GM21576 (cell line): ENCODE measurements around the gene ADAM12.
"Not testable (repeated sequence)": the region's sequence is repeated elsewhere in the genome, so short reads cannot be mapped to it uniquely, and the experiment has no call there.

Source experiments
- ATAC-seq: cut with Tn5 transposase; IDR thresholded peaks from one replicate; pipeline ENCODE4 v1.9.1; 2021; ENCODE audit warnings: mild to moderate bottlenecking, moderate library complexity; ENCODE audit not compliant: unreplicated experiment

Gene ADAM12

DNA sequence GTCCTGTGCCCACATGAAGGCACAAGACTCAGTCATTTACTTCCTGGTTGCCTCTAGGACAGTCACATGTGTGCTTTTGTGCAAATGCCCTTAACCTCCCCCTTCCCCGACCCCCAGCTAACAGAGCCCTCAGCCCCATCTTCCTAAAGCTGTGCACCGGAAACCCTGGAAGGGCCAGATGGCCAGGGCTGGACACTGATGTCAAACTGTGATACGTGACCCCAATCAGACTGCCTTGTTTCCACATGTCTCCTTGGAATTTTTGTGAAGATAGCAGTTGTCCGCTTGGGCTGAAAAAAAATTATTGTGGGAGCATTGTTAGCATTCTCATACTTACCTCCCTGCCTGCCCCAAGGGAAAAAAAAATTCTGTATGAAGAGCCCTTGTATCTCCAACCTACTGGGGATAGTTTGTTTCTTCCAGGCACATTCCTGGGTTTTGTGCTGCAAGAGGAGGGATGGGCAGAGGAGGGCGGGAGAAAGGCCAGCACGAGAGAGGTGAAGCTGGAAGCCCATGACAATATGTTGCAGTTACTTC is 17.0 kb upstream of the ADAM12 start:
- ATAC-seq = no peak

DNA sequence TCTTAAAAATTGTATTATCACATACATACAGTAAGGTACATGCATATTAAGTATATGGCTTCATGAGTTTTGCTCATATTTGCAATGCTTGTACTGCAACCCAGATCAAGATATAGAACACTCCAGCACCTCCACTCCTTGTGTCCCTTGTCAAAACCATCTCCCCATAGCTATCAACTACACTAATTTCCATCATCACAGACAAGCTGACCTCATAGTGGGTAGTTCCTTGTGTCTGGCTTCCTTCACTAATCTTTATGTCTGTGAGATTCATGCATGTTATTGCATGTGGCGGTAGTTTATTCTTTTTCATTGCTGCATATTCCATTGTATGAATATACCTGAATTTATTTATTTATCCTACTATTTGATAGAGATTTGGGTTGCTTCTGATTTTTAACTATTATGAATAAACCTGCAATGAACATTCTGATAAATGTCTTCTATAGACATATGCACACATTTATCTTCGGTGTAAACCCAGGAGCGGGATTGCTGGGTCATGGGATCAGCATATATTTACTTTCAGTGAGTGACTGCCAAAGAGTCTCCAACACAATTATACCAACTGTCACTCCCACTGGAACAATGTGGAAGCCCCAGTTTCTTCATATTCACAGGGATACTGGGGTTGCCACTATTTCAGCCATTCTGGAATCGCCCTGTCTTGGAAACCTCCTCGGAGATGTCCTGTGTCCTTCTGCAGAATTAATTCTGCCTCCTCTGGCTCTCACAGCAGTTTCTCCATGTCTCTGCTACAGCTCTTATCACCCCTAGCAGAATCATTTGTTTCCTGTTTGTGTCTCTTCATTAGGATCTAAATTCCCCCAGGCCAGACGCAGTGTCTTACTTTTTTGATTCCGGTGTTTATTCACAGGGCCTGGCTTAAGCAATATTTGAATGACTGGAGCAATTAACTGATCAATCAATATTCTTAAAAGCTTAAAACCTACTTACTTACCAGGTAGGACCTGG is 14.7 kb upstream of the ADAM12 start:
- ATAC-seq = no peak

DNA sequence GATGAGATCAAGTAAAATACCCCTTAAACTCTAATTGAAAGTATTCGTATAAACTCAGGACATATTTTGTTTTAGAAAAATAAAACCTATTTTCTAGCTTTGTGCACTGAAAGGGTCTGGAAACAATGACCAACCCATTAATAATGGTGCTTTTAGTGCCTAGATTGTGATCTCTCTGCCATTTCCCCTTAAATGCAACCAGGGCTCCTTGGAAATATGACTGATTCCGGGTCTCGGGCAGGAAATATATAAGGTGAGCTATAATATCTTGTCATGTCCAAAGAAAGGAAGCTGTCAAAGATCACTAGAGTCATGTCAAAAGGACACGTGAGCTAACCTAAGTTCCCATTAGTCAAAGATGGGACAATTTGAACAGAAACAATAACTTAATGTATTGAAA is 12.4 kb upstream of the ADAM12 start:
- no peak for ATAC-seq

DNA sequence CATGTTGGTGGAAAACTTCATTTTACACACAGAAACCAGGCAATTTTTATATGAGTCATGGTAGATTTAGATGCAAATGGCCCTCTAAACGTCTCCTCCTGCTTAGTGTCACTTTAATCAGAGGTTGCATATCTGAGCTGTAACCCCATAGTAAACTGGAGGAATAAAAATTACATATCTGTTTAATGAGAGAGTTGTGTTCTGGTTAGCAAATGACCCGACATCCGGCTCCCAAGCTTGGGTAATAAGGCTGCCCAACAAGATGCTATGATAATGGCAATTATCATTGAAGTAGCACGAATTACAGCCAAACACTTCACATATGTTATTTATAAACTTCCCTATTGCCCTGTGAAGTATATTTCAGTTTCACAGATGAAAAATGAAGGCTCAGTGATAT is 10.6 kb upstream of the ADAM12 start:
- ATAC-seq = no peak

DNA sequence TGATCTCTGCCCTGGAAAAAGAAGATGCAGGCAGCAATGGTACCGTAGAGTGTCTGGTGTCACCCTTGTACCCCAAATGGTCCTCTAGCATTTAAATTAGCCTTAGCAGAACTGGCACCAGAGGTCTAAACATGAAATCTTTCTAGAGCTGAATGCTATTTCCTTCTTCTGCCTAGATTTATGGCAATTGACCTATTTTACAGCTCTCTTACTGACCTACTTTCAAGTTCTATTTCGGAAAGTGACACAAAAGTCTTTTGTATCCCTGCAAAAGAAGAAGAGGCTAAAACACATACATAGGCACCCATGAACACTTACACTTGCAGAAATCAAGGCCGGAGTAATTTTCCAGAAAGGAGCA is 10.1 kb upstream of the ADAM12 start:
- no peak for ATAC-seq

DNA sequence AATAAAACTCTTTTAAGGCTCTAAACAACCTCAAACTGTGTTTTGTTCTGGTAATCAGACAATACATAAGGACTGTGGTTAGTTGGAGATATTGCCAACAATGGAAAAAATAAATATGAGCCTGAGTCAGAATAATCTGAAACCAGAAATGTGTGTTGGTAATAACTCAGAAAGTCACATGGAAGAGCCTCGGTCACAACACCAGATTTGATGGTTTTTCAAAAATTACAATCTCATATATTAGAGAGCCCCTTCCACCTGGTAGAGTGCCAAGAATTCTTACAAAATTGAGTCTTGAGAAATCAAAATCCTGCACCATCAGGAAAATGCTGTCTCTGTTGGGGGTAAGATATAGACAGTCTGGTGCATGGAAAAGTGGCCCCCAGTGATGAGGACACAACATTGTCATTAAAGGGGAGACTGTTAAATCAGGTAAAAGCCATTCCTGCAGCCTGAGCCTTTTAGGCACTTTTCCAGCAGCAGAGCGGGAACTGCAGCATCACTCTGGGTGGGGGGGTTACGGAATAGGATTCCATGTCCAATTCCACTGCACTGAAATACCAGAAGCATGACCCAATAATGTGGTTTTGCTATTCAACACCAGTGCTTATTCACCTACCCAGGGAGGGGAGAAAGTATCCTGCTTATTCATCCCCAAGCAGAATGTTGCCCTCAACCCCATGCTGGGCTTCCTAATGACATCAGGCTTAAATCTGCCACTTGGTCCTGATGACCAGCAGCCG is 9.5 kb upstream of the ADAM12 start:
- no peak for ATAC-seq

DNA sequence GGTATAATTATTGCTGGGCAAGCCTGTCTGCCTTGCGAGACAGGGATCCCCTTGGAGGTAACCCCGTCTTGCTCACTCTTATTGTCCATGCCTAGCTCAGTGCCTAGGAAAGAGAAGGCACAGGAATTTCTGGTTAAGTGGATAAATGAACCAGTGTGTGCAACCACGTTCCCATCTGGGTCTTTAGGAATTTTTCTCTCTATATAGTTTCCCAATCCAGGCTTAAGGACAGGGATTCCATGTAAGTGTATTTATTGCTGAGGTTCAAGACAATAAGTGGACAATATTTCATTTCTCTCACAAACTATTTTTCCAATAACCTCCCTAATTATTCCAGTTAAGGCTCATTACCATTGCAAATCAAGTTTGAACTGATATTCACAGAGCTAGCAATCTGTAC is 8.9 kb upstream of the ADAM12 start:
- no peak for ATAC-seq

DNA sequence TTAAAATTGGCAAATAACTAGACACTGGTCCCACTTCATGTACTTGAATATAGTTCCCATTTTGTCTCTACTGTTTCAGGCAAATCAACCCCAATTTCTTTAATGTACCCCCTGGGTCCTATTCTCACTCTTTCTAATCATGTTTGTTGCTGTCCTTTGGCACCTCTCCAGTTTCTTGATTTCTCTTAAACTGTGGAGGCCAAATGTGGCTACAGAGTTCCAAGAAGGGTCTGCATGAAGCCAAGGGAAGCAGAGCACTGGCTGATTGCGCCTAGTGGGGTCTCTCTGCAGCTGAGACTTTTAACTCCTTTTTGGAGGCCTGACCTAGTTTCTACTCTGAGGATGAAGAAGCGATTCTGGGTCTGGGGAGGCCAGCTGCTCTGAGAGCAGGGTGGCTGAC is 6.7 kb upstream of the ADAM12 start:
- no peak for ATAC-seq

DNA sequence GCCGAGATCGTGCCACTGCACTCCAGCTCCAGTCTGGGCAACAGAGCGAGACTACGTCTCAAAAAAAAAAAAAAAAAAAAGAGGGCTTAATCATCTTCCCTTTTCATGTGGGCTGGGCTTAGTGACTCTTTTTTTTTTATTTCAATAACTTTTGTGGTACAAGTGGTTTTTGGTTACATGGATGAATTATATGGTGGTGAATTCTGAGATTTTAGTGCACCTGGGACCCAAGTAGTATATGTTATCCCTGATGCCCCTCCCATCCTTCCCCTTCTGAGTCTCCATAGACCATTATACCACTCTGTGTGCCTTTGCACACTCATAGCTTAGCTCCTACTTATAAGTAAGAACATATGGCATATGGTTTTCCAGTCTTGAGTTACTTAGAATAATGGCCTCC is 4.8 kb upstream of the ADAM12 start:
- no peak for ATAC-seq

DNA sequence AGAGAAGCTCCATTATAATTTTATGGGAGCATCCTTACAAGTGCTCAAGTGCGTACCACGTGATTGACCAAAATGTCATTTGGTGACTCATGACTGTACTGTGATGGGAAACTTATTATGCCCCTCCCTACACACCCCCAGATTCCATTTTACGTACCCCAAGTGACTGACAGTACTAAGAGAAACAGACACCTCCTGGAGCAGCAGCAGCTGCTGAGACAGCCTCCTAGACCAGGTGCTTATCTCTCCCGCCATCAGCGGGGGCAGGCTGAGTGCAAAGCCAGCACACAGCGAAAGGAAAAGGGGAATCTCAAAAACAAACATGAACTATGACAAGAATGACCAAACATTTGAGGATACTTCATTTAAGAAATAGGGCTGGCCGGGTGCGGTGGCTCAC is 4.2 kb upstream of the ADAM12 start:
- no peak for ATAC-seq

DNA sequence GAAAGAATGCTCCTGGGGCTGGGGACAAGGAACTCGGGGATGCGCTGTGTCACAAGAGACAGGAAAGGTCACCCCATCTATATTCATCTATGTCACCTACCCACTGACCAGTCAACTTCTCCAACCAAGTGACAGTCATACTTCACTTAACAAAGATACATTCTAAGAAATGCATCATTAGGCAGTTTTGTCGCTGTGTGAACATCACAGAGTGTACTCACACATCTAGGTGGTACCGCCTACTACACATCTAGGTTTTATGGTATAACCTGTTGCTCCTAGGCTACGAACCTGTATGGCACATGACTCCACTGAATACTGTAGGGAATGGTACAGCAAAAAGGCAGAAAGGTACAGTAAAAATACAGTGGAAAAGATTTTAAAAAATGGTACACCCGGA is 3.8 kb upstream of the ADAM12 start:
- ATAC-seq = no peak

DNA sequence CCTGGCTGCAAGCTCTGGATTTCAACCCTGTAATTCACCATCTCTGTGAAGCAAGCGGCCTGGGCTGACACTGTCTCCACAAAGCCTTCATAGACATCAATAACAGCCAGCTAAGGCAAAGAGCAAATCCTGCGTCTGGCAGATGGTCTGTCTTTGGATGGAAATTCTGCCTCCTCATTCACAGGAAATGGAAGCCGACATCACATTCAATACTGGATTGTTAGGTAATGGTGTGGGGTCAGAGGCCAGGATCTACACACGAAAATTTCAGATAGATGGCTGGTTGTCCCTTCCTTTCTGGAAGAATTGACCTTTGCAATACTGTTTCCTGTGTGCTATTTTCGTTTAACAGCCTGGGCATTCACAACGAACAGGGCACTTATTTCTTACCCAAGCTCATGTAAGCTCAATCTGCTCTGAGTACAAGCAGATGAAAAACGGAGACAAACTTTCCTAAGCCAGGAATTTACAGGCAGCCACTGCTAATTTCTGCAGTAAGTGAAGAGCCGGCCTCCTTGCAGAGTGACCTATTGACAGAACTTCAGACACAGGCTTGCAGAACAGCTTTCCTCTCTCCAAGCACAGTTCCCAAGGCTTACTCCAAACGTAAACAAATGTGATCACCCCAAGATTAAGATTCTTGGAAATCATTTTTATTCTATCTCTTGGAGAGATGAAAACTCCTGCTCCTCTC is 3.1 kb upstream of the ADAM12 start:
- no peak for ATAC-seq

DNA sequence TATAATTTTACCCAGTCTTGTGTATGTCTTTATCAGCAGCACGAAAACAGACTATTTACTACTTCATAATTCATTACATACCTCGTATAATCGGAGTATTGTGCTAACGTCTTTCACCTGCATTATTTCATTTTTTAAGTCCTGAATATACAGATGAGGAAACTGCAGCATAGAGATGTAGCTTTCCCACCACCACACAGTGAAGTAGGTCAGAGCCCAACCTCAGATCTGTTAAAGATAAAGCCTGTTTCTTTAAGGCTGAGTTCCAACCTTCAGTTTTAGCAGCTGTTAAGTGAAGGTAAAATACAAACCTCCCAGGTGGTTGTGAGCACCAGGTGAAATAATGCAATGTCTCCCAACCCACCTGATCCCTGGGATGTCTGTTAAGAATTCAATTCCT is 2.0 kb upstream of the ADAM12 start:
- ATAC-seq = no peak

DNA sequence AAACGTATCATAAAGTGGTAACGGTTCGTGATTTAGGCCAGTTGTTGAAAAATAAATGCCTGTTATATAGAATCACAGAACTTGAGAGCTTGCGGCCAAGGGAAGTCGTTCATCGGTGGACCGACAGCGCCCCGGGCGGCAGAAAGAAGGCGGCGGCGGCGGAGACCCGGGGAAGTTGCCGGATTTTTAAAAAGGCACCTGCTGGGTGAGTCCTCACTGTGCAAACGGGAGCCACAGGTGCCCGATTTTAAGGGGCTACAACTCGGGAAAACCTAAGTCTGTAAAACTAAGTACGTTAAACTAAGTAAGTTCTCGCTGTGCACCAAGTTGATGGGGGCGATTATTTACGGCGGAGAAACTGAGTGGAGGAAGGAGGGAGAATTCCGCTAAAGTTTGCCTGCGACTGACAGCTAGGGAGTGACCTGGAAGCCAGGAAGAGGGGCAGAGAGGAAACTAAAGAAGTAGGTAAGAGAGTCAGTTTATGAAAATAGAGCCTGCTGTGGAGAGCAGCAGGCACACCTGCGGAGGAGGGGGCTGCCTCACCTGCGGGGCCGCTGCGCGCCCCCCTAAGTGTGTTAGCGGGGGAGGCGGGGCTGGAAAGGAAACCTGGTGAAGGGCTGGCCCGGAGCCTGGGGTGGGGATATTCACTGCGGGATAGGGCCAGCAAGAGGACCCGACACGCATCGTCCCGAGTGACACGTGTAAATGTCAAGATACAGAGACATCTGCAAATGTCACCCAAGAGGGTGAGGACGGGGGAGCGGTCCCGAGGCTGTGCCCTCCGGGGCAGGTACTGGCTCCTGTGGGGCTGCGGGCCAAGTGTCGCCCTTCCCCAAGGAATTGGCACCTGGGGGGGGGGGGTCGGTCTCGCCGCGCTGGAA is 996 bp downstream of the ADAM12 start:
- no peak for ATAC-seq

DNA sequence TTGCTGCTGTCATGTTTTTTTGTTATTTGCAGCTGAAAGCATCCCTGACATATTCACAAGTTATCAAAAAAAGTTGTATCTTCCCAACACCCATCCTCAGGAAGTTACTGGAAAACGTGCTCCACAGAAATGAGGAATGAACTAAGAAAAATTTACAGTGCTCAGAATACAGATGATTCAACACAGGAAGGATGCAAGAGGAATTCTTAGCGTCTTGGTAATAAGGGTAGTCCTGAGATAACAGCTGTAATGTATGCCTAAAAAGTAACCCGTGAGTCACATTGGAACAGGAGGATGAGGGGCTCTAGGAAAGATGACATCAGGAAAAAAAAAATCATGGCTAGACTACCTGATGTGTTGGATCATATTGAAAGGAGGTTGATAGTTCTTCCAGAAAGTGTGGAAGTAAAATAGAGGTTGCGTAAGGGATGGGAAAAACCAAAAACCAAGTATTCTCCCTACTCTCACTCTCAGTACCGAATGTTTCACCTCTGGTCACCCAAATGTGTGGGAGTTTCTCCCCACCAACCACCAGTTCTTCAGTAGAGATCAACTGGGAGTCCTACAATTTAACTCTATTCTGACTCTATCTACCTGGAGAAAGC is 3.9 kb downstream of the ADAM12 start:
- ATAC-seq = no peak

DNA sequence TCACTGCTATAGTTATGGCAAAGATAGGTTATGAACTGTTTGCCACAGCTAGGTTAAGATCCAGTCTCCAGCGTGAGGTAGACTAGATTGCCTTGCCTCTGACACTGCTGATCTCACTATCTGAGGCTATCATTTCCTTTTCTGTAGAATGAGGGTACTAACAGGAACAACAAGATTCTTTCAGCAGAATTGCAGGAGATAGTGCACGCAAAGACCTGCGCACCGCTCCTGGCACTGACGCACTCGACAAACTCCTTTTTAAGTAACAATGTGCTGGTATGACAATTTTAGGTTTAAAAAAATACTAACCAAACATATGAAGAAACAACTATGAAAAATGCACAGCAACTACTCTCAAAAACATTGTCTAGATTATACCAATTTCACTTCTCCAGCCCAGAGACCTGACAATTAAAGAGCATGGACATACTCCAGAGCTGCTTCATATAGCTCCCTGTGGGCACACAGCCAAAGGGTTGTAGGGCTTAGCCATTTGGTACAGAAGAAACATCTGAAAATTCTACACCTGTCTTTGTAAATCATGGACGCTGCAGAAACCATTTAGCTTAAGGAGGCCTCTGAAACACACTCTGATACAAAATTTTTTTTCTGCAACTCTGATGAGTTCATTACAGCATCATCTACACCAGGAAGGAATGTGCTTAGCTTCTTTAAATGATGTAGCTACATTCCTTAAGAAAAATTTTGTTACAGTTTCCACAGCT is 7.8 kb downstream of the ADAM12 start:
- ATAC-seq = no peak

DNA sequence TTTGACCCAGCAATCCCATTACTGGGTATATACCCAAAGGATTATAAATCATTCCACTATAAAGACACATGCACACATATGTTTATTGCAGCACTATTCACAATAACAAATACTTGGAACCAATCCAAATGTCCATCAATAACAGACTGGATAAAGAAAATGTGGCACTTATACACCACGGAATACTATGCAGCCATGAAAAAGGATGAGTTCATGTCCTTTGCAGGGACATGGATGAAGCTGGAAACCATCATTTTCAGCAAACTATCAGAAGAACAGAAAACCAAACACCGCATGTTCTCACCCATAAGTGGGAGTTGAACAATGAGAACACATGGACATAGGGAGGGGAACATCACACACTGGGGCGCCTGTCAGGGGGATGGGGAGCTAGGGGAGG is 9.1 kb downstream of the ADAM12 start:
- not testable (repeated sequence) for ATAC-seq

DNA sequence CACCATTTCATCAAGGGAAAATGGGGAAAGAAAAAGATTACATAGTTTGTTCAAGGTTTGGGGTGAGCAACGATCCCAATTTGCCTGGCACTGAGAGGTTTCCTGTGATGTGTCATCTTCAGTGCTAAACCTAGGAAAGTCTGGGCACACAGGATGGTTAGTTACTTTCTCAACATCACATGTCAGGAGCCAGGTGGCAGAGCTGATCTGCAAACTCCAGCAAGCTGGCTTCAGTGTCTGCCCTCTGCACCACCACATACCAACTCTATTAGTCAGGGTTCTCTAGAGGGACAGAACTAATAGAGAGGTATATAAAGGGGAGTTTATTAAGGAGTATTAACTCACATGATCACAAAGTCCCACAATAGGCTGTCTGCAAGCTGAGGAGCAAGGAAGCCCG is 11.3 kb downstream of the ADAM12 start:
- no peak for ATAC-seq

DNA sequence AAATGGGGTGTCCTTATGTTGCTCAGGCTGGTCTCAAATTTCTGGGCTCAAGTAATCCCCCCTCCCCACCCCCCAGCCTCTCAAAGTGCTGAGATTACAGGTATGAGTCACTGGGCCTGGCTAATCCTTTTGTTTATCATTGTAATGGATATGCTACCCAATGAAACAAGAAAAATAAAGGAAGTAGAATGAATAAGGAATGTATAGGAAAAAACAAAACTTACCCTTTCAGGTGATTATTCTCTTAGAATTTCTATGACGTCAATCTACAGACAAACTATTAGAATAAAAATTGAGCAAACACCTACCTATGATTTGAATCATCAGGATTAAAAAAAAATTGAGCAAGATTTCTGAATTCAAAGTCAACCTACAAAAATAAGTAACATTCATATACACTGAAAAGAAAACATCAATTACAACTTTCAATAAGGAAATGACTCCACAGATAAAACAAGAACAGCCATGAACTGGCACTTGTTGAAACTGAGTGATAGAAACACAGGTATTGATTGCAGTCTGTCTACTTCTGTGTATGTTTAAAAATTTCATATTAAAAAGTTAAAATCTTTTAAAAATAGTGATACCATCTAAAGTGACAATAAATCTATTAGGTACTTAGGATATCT is 12.2 kb downstream of the ADAM12 start:
- no peak for ATAC-seq
